Neuron (in vitro differentiated cells): ENCODE results near the gene CDKN2D.
"Not testable (repeated sequence)": the region's sequence is repeated elsewhere in the genome, so short reads cannot be mapped to it uniquely, and the experiment has no call there.

Source experiments
- H2AFZ ChIP-seq: one replicate; pipeline ENCODE4 v1.6.1; 2013; ENCODE audit warnings: low read depth, mild to moderate bottlenecking, inconsistent platforms, low read length, moderate library complexity
- H3K27me3 ChIP-seq: one replicate; pipeline ENCODE4 v1.6.1; 2013; ENCODE audit warnings: low read length; ENCODE audit not compliant: insufficient read depth
- H3K36me3 ChIP-seq: one replicate; pipeline ENCODE4 v1.6.1; 2013; ENCODE audit warnings: low read length; ENCODE audit not compliant: insufficient read depth
- H3K4me1 ChIP-seq: one replicate; pipeline ENCODE4 v1.6.1; 2013; ENCODE audit warnings: low read length; ENCODE audit not compliant: insufficient read depth
- H3K4me3 ChIP-seq: 2 replicates; pipeline ENCODE4 v1.5.1; 2013; ENCODE audit warnings: mild to moderate bottlenecking, low read length, moderate library complexity
- H3K9me3 ChIP-seq: one replicate; pipeline ENCODE4 v1.6.1; 2013; ENCODE audit warnings: low read length

The CDKN2D gene

GRCh38 chr19:10593820-10594637 lies 25.2 kb upstream of the CDKN2D start:
- Histone ChIP-seq H3K36me3 (no peaks in the 10 kb centered on the region), H3K4me1 (no peaks in the 10 kb centered on the region), H3K4me3 (no peak overlapping the region)

DNA sequence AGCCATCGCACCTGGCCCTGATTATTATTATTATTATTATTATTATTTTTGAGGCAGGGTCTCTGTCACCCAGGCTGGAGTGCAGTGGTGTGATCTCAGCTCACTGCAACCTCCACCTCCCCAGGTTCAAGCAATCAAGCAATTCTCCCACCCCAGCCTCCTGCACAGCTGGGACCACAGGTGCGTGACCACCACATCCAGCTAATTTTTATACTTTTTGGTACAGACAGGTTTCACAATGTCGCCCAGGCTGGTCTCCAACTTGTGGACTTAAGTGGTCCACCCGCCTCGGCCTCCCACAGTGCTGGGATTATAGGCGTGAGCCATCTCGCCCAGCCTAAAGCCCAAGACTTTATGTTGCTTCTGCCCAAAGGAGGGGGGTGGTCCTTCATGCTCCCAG lies 24.4 kb upstream of the CDKN2D start:
- Histone ChIP-seq H3K36me3 (no peaks in the 10 kb centered on the region), H3K4me1 (no peaks in the 10 kb centered on the region), H3K4me3 (no peak overlapping the region), H3K27me3 (peaks cover 3% of the 10 kb centered on the region), H3K9me3 (no peaks in the 10 kb centered on the region), H2AFZ (no peak overlapping the region)

More at GRCh38 chr19:10593820-10594637, 25.2 kb upstream of the CDKN2D start:
- Histone ChIP-seq H3K27me3 (peaks cover 3% of the 10 kb centered on the region), H2AFZ (no peak overlapping the region), H3K9me3 (no peaks in the 10 kb centered on the region)

- no peaks in the 10 kb centered on the region for H3K36me3 ChIP-seq
Measured at GRCh38 chr19:10587839-10588150, 19.0 kb upstream of the CDKN2D start.

DNA sequence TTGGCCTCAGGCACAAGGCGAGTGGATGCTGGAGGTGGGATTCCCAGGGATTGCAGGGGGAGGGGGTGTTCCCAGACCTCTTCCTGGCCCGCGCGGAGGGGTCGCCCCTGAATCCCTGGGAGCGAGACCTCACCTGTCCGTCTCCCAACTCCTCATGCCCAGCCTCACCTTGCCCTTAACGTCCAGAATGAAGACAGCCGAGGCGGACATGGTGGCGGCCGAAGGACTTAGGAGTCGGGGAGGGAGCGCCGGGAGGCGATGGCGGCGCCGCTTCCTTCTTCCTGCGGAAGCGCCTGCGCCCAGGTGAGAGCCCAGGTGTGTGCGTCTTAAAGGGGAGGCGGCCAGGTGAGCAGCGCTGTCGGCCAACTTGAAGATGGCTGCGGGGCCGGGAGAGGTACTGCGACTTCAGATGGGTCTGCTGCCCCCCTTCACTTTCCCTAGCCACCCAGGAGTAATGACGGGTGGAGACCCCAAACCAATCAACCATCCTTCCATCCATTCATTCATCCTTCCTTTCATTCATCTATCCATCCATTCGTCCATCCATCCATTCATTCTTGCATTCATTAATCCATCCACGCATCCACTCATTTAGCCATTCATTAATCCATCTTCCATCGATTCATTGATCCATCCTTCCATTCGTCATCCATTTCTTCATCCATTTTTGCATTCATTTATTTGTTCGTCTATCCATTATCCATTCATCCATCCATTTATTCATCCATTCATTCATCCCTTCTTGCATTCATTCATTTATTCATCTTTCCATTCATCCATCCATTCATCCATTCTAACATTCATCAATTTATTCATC lies 18.5 kb upstream of the CDKN2D start, which contains the start of gene AP1M2:
Gene AP1M2 (minus strand): TSS at position 291 of the 817 bp plus-strand sequence. CDS start 81 bp downstream, at position 210.
- peaks cover 19% of the 10 kb centered on the region for H3K27me3 ChIP-seq
- no peaks in the 10 kb centered on the region for H3K36me3 ChIP-seq
- H3K4me1 ChIP-seq, result no peaks in the 10 kb centered on the region
- H3K4me3 ChIP-seq, result no peak within 1 kb of the TSS
- no peaks in the 10 kb centered on the region for H3K9me3 ChIP-seq
- H2AFZ ChIP-seq, result no peak within 1 kb of the TSS

More at GRCh38 chr19:10587839-10588150, 19.0 kb upstream of the CDKN2D start:
- H3K4me3 ChIP-seq, result no peak overlapping the region
- peaks cover 19% of the 10 kb centered on the region for H3K27me3 ChIP-seq
- no peak overlapping the region for H2AFZ ChIP-seq
- no peaks in the 10 kb centered on the region for H3K9me3 ChIP-seq
- no peaks in the 10 kb centered on the region for H3K4me1 ChIP-seq

DNA sequence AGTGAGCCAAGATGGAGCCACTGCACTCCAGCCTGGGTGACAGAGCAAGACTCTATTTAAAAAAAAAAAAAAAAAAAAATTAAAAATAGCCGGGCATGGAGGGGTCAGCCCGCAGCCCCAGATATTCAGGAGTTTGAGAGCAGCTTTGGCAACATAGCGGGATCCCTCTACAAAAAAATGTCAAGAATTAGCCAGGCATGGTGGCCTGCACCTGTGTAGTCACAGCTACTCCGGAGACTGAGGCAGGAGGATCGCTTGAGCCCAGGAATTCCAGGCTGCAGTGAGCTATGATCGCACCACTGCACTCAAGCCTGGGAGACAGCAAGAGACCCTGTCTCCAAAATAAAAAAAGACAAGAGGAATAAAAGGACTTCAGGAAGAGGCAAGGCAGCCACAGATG lies 17.6 kb upstream of the CDKN2D start:
- Histone ChIP-seq H3K9me3 (no peaks in the 10 kb centered on the region), H3K4me3 (no peak overlapping the region), H2AFZ (no peak overlapping the region), H3K36me3 (no peaks in the 10 kb centered on the region), H3K4me1 (no peaks in the 10 kb centered on the region), H3K27me3 (peaks cover 19% of the 10 kb centered on the region)

DNA sequence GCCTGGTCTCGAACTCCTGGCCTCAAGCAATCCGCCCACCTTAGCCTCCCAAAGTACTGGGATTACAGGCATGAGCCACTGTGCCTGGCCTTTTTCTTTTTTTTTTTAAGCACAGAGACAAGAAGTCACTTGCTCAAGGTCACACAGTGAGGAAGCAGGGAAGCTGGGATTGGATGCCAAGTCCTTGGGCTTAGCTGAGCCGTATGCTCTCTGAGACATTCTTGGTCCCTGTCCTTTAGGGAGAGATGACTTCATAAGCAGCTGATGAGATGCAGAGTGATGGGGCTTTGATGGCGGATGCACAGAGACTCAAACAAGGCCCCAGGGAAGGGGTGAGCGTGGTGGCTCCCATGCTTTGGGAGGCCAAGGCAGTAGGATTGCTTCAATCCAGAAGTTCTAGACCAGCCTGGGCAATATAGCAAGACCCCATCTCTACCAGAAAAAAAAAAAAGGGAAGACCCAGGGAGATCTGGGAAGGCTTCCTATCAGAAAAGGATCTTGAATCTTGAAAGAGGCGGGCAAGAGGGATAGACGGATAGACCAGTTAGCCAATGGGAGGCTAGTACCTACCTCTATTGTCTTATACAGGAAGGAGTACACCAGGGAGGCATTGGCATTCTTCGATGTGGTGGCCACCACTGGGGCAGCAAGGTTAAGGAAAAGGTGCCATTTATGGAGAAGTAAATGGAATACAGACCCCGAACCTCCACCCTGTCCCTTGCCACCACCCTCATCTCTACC lies 14.4 kb upstream of the CDKN2D start:
- no peak overlapping the region for H3K4me3 ChIP-seq

GRCh38 chr19:10582091-10582490 lies 13.3 kb upstream of the CDKN2D start:
- Histone ChIP-seq H2AFZ (no peak overlapping the region), H3K36me3 (no peaks in the 10 kb centered on the region), H3K4me1 (peaks cover 2% of the 10 kb centered on the region), H3K9me3 (no peaks in the 10 kb centered on the region), H3K27me3 (peaks cover 8% of the 10 kb centered on the region), H3K4me3 (no peak overlapping the region)

More for the DNA sequence above, 14.4 kb upstream of the CDKN2D start:
- Histone ChIP-seq H3K4me1 (peaks cover 2% of the 10 kb centered on the region), H3K9me3 (no peaks in the 10 kb centered on the region), H3K27me3 (peaks cover 16% of the 10 kb centered on the region), H3K36me3 (no peaks in the 10 kb centered on the region), H2AFZ (no peak overlapping the region)

DNA sequence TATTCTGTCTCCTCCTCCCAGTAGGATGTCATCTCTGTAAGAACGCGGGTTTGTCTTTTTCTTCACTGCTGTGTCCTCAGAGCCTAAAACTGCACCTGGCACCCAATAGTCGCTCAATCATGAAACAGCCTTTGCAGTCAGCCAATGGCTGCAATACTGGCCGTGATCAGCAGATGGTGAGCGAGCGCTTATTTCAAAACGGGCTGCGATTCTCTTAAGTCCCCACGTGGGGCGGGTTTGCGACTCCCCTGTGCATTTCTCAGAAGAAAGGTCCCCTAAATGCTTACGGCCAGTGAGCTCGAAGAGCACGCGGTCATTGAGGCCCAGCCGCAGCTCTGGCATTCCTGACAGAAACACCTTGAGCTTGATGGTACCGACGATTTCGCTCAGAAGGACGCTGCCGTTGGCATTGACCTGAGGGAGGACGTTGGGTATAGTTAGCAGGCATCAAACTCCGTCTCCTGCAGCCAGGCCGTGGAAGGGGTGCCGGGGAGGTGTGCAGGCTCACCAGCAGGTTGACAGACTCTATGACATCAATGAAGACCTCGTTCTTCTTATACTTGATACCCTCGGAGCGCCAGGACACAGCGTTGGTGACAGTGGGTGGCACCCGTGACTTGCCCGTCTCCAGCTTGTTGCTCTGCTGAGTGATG lies 12.3 kb upstream of the CDKN2D start:
- Histone ChIP-seq H2AFZ (no peak overlapping the region), H3K27me3 (no peaks in the 10 kb centered on the region), H3K9me3 (no peaks in the 10 kb centered on the region)

DNA sequence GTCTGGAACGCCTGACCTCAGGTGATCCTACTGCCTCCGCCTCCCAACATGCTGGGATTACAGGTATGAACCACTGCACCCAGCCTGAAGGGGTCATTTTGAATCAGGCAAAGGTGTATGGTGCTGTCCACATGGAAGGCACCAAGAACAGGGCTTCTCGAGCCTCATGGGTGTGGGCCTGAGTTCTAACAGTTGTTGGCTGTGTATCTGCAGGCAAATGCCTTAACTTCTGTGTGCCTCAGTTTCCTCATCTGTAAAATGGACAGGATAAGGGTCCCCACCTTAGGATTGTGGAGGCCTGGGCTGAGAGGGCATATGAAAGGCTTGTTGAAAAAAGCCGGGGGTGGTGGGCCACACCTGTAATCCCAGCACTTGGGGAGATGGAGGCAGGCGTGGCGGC lies 9.2 kb upstream of the CDKN2D start:
- no peaks in the 10 kb centered on the region for H3K9me3 ChIP-seq

More for the DNA sequence above, 12.3 kb upstream of the CDKN2D start:
- H3K4me3 ChIP-seq, result no peak overlapping the region
- no peaks in the 10 kb centered on the region for H3K36me3 ChIP-seq
- peaks cover 2% of the 10 kb centered on the region for H3K4me1 ChIP-seq

DNA sequence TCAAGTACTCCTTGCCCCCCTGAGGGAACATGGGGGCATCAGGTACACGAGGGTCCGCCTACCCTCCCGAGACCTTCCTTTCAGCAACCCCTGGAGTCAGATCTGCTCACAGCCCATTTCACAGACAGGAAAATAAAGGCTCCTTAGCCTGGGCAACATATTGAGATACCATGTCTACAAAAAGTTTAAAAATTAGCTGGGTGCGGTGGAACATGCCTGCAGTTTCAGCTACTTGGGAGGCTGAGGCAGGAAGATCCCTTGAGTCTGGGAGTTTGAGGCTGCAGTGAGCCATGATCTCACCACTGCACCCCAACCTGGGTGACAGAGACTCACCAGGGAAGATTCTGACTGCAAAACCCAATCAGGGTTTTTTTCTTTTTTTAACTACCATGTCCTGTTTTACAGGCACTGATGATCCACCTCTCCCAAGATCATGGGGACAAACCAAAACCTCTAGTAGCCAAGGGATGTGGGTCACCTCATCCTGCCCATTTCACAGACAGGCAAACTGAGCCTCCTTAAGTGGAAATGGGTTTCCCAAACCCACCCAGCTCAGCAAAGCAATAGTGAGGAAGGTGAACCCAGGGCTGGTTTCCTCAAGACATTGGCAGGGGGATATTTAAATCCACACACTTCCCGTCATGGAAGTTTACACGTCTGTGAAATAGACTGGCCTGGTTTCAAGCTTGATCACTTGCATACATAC lies 6.4 kb upstream of the CDKN2D start:
- Histone ChIP-seq H3K27me3 (no peaks in the 10 kb centered on the region), H2AFZ (no peak overlapping the region), H3K4me1 (no peaks in the 10 kb centered on the region), H3K4me3 (no peak overlapping the region), H3K9me3 (no peaks in the 10 kb centered on the region), H3K36me3 (no peaks in the 10 kb centered on the region)

More for the DNA sequence above, 9.2 kb upstream of the CDKN2D start:
- H3K4me1 ChIP-seq, result peaks cover 2% of the 10 kb centered on the region
- H3K27me3 ChIP-seq, result no peaks in the 10 kb centered on the region
- H3K4me3 ChIP-seq, result no peak overlapping the region
- no peaks in the 10 kb centered on the region for H3K36me3 ChIP-seq
- no peak overlapping the region for H2AFZ ChIP-seq

GRCh38 chr19:10574462-10574861 lies 5.7 kb upstream of the CDKN2D start:
- no peaks in the 10 kb centered on the region for H3K27me3 ChIP-seq
- peaks cover under 1% of the 10 kb centered on the region for H3K4me1 ChIP-seq
- no peaks in the 10 kb centered on the region for H3K36me3 ChIP-seq
- H3K4me3 ChIP-seq, result no peak overlapping the region
- no peak overlapping the region for H2AFZ ChIP-seq
- H3K9me3 ChIP-seq, result no peaks in the 10 kb centered on the region

DNA sequence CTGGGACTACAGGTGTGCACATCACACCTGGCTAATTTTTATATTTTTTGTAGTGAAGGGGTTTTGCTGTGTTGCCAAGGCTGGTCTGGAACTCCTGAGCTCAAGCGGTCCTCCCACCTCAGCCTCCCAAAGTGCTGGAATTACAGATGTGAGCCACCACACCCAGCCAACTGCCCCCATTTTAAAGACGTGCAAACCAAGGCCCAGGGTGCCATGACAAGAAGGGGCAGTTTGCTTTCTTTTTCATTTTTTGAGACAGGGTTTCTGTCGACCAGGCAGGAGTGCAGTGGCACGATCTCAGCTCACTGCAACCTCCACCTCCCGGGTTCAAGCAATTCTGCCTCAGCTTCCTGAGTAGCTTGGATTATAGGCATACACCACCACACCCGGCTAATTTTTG lies 5.0 kb upstream of the CDKN2D start:
- H3K4me3 ChIP-seq, H2AFZ ChIP-seq, H3K36me3 ChIP-seq, H3K9me3 ChIP-seq, H3K4me1 ChIP-seq, H3K27me3 ChIP-seq: not testable (repeated sequence)
